Suppressor macrophage treated with lipopolysaccharide for 1 hour (primary cell): ENCODE results near the gene FXYD4.
A peak's percentile ranks its signal among the peaks of the same experiment; 100 is the strongest.
"Not testable (repeated sequence)": the region's sequence is repeated elsewhere in the genome, so short reads cannot be mapped to it uniquely, and the experiment has no call there.

Experiments used
- DNase-seq, 3 donors: peaks; one replicate each; pipeline ENCODE4 v3.0.0-alpha.2; 2020 to 2022

Gene FXYD4

DNA sequence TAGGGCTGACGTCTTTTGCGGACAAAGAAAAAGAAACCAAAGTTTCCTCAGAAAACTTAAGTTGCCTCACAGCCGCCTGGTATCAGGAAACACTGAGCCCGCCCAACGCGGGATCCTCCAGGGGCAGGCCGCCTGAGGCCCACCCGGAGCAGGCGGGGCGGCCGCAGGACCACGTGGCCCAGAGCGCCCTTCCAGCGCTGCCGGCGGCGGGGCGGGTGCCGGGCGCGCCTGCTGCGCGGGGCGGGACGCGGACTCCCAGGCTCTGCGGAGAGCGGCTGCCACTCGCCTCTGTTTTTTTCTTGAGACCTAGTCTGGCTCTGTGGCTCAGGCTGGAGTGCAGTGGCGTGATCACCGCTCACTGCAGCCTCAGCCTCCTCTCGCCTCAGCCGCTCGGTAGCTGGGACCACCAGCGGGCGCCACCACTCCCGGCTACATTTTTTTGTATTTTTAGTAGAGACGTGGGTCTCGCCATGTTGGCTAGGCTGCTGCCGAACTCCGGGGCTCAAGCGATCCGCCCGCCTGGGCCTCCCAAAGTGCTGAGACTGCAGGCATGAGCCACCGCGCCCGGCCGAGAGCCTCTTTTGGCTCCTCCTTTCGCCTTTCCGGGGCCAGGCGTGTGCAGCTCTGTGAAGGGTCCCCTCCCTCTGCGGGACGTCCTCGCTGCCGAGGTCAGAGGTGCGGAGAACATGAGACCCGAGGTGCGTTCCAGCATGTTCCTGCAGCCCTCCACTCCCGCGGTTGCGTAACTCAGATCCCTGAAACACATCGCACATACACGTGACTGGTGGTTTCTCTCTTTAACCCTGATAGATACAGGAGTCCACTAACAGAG lies 49.1 kb downstream of the FXYD4 start:
- peak; percentile 91 to 94 (median 94) for DNase-seq

DNA sequence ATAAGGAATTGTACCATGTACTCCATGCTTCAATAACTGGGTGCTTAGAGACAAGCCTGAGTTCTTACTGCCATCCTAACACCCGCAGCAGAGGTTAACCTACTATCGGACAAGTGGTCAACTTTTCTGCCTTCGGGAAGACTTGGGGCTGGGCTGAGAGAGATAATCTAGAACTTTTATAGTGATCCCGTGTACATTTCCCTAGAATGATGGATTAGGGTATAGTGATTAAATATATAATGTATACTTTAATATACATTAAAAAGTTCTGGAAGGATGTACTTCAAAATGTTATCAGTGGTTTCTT lies 49.7 kb downstream of the FXYD4 start:
- no peak for DNase-seq

DNA sequence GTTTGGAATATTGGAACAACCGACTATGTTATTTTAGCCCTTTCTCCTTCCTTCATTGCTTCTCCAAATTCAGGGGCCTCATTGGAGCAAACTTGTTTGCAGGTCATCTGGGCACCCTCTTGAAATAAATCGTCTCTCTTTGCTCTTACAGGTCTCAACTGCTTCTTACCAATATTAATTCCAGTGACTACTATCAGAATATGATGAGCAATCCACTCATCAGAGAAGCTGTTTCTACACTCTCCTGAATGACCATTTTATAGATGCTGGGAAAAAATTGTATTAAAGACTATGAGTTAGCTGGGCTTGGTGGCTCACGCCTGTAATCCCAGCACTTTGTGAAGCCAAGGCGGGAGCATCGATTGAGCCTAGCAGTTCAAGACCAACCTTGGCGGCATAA lies 50.1 kb downstream of the FXYD4 start:
- DNase-seq, result no peak

DNA sequence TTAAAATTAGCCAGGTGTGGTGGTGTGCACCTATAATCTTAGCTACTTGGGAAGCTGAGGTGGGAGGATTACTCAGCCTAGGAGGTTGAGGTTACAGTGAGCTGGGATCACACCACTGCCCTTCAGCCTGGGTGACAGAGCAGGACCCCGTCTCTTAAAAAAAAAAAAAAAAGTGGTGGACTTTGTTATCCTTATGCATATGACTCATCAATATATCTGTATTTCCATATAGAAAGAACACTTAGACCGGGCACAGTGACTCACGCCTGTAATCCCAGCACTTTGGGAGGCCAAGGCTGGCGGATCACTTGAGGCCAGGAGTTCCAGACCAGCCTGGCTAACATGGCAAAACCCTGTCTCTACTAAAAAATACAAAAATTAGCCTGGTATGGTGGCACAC lies 50.5 kb downstream of the FXYD4 start:
- not testable (repeated sequence) for DNase-seq

DNA sequence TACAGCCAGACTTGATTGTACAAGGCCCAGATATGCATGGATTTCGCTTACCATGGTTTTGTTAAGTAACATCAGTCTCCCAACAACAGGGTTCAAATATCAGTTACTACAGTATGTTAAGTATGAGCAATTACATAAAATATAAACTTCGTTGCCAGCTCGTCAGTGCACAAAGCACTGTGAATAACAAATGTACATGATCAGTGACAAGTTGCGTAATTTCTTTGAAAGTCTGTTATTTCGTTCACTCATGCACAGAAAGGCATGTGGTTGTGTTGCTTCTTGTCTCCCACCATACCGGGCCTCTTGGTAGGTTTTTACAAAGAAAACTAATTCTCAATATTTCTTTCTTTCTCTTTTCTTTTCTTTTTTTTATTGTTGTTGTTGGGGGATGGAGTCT lies 53.0 kb downstream of the FXYD4 start:
- DNase-seq, result no peak
